HG03571 (cell line): ENCODE data around the gene SEMA4B.
A peak's percentile ranks its signal among the peaks of the same experiment; 100 is the strongest.

Experiments
- ATAC-seq: cut with Tn5 transposase; IDR thresholded peaks from one replicate; pipeline ENCODE4 v1.9.1; 2021; ENCODE audit not compliant: unreplicated experiment

Gene SEMA4B

DNA sequence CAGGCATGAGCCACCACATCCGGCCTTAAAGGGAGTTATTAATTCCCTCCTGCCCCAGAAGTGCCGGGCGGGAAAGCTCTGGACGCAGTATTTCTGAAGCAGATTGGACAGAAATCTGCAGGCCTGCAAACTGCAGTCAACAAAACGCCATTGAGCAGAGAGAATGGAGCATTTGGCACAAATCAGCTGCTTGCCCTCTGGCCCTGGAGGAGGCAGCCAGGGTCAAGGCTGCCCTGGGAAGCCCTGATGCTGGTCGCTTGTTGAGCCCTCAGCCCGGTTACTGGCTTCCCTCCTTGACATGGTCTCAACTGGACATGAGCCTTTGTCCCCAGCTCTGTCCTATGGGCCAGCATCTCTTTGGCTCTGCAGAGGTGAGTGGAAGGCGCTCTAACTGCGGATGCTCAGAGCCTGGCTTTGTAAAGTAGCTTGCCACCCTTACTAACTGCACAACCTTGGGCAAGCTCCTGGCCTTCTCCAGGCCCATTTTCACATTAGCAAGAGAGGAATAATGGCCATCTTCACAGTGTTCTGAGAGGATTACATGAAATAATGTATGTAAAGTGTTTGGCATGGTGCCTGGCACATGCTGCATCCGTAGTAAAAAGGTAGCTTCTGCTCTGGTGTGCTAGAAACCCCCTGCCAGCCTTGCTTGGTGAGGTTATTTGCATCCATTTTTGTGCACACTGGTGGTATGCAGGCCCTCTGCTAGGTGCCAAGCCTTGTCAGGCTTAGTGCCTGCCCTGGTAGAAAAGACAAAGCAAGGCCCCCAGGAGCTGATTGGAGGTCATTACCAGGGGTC lies 4.1 kb downstream of the SEMA4B start:
- ATAC-seq = no peak

DNA sequence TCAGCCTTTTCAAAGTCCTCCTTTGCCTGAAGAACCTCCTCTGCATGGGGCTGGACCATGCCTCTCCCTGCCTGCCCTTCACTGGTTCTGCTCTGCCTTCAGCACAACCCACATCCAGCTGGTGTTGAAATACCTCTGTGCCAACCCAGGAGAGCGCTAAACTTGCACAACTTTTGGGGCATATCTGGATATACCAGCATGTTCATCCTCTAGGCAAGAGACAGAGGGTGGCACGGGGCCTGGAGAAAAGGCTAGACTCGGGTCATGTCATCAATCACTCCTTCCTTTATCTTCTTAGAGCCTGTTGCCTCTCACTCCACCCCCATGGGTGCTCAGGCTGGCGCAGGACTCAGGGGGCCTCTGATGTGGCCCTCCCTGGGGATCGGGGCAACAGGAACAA lies 4.8 kb downstream of the SEMA4B start:
- ATAC-seq = no peak

DNA sequence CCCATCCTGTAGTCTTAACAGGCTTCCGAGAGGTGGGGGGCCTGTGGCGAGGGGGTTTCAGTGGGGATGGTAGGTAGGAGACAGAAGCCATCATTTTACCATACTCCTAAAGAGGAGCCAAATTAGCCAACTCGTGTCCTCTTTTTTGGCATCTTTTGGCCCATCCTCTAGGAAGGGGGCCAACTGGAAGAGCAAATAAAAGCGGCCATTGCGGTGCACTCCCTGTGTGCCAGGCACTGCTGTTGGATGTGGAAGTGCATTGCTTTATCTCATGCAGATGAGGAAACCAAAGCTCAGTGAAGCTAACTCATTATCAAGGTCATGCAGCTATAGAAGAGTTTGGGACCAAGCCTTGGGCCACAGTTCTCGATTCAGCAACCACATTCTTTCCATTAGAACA lies 6.1 kb downstream of the SEMA4B start:
- ATAC-seq = no peak

DNA sequence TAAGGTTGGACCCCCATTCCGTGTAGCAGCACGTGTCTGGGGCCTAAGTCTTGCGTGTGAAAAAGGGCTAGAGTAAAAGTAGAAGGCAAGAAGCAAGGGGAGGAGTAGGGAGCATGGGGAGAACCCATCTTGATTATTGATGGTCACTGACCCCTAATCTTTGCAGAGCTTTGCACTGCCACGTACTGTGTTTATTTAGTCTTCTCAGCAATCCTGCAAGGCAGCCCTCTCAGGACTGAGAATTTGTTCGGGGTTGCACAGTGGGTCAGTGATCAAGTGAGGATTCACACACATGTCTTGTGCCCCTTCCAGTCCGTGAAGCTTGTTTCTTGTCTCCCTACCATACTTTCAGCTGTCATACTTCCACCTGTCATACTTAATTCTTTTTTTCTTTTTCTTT lies 7.2 kb downstream of the SEMA4B start:
- ATAC-seq = no peak

DNA sequence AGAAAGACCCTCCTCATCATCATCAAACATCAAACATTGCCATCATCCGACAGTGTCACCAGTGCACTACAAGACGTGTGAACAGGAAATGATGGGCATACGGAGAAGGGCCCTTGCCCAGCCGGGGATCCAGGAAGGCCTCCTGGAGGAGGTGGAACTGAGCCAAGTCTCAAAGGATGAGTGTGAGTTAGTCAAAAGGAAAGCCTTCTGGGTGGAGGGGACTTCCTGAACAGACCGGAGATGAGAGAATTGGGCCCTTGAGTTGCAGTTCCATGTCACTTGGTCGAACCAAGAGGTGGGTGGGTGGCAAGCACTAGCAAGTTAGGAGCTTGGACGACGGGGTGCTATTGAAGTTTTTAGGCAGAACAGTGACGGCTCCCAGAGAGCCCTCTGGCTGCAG lies 8.5 kb downstream of the SEMA4B start:
- peak; percentile 54 for ATAC-seq

DNA sequence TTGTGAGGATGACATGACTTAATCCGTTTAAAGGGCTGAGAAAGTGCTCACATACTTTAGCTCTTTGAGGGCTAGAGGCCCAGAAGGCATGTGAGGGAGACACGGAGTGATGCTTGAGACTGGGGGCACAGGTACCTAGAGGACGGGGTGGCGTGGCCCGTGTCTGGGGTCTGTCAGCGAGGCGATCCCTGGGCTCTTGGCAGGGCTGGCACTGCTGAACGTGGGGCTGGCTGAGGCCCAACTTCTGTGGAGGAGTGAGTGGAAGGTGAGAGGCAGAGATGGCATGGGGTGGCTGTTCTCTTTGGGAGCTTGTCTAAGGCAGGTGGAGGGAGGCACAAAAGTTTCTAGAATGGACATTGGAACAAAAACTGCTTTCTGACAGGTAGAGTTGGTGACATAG lies 9.5 kb downstream of the SEMA4B start:
- no peak for ATAC-seq

DNA sequence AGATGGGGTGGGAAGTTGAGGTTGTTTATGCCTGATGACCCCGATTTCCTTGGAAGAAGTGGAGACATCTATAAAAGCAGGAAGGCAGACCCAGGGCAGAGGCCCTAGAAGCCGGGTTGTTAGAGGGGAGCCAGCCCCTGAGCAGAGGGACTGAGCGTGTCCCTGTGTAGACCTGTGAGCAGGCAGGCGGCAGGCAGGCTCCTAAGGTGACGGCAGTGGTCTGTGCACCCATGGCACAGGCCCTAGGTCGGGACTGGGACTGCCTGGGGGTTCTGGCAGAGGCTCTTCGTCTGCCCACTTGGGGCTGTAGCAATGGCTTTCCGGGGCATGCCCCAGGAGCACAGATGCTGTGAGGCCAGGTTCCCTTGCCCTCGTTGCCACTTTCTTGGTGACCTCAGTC lies 9.9 kb downstream of the SEMA4B start:
- ATAC-seq = no peak

DNA sequence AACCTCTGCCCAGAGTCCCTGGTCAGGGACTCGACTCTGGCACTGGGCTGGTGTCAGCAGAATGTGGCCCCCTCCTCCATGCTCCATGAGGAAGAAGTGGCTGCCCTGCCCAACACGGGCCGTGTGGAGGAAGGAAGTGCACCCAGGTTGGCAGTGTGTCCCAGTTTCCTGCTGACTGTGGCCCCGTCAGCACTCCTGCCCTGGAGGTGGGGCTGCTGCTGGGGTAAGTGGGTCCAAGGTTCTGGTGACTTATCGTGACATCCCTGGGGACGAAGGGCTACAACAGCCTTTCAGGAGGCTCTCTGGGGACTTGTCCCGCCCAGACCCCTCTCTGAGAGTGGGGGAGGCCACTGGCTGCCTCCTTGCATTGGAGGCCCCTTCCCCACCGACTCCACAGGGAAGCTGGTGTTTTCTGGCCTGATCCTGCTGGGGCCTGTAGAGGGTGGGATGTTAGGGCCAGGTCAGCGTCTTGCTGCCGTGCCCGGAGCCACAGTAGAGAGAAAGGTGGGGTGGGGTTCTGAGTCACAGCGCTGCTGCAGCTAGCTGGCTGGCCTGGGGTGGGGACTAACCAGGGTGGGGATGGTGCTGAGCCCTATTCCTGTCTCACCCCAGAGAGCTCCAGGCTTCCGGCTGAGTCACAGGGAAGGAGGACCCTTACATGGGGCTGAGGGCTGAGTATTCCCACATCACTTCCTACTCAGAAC lies 10.5 kb downstream of the SEMA4B start:
- ATAC-seq = no peak

DNA sequence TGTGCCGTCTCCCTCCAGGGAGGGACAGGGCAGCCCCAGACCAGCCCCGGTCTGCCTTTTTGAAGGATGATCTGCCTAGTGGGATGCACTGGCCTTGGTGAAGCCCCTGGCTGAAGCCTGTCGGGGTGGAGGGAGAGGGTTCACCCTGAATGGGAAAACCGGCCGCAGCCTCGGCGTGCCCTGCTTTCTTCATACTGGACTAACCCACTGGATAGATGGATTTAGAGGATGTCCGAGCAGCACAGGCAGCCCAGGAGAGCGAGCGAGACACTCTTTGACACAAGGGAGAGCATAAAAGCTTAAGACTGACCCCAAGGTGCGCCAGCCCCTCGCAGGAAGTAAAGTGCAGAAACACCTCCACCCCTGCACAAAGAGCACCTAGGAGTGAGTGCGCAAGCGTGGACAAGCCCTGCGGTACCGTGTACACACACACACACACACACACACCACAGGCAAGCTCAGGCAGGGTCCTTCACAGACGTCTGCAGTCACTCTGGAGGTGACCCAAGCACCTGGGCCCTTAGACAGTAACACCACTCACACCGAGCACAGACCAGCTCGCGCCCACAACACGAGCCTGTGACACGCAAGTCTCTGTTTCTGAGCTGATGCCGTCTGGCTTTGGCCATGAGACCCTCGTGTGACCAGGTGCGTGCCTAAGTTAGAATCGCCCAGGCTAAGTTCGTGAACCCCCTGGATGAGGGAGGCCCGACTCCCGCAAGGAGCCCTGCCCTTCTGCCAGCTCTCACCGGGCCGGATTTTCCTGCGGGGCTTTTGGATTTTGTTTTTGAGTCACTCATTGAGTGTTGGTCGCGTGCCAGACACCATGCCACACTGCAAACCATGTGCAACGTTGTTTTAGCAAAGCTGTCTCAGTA lies 11.3 kb downstream of the SEMA4B start:
- ATAC-seq = no peak

DNA sequence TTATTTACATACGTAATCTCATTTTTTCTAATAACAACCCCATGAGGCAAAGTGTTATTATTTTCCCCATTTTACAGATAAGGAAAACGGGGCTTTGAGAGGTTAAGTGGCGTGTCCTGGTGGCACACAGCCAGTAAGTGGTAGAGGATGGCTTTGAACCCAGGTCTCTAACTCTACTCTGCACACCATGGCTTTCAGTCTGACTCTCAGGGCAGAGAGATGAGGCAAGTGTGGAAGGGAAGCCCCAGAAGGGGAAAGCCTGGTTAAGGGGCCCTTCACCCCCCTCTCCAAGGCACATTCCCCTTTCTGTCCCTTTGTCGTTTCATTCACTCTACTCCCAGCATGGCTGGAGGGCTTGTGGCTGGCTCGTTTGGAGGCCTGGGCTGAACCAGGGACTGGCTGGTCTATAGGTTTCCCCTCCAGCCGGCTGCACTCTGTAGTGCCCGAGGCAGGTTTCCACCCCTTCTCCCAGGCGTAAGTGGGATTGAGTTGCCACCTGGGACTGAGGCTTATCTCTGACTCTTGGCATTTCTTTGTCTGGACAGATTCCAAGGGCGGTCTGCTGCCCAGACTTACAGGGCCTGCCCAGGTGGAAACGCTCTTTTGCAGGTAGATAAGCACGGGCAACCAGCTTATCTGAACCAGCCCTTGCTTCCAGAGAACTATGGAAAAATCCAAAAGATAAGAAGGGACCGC lies 12.1 kb downstream of the SEMA4B start:
- no peak for ATAC-seq

DNA sequence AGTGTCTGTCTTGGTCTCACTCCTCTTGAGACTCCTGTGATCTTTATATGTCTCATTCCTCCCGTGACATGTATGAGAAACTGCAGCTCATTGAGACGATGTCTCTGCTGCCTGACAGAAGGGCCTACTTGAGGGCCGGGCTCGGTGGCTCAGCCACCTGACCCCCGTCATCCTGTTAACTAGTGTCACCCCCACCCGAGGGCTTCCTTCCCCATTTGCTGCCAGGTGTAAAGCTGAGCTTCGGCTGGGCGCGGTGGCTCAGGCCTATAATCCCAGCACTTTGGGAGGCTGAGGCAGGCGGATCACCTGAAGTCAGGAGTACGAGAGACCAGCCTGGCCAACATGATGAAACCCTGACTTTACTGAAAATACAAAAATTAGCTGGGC lies 12.7 kb downstream of the SEMA4B start:
- no peak for ATAC-seq

DNA sequence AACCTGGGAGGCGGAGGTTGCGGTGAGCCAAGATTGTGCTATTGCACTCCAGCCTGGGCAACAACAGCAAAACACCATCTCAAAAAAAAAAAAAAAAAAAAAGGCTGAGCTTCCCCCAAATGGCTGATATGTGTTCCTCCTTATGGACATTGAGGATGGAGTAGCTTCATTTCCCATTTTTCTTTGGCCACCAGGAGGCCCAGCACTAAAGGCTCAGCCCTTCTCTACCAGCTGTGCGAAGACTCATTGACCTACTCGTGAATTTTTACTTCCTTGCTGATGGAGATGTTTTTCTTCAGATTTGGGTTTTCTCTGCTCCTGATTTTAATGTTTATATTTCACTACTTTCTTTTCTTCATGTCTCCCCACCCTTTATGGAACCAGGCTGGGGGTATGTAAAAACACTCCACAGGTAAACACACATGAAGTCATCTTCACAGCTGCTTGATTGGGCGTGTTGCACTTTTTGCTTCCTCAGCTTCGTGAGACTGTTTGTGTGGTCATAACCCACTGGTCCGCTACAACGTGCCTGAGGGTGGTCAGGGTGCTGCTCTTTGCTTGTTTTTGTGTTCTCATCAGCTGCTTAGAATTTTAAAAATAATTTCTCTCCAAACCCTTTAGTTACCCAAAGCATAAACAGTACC lies 13.5 kb downstream of the SEMA4B start:
- no peak for ATAC-seq

DNA sequence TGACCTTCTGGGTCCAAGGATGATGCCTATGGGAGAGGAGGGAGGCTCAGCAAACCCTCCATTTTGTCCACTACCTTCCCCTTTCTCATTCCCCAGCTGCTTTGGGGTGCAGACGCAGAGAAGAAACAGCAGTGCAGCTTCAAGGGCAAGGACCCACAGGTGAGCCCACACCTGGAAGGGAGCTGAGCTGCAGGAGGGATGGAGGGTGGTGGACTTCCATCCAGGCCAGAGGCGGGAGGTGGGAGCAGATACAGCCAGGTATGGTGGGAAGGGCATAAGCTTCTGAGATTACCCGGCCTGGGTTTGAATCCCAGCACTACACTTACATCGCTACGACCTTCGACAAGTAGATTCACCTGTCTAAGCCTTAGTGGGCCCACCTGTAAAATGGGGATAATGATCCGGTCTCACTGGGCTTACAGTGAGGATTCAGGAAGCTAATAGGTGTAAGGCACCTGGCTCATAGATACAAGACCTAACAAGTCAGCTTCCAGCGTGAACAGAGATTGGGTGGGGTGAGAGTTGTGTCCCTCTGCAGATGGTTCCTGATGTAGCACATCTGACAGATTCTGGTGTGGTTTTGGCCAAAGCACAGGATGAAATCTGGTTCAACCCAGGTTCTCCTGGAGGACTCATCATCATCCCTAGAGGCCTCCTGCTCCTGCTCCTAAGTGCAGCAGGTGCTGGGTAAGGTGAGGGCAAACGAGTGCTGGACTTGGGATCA lies 16.7 kb downstream of the SEMA4B start:
- no peak for ATAC-seq

DNA sequence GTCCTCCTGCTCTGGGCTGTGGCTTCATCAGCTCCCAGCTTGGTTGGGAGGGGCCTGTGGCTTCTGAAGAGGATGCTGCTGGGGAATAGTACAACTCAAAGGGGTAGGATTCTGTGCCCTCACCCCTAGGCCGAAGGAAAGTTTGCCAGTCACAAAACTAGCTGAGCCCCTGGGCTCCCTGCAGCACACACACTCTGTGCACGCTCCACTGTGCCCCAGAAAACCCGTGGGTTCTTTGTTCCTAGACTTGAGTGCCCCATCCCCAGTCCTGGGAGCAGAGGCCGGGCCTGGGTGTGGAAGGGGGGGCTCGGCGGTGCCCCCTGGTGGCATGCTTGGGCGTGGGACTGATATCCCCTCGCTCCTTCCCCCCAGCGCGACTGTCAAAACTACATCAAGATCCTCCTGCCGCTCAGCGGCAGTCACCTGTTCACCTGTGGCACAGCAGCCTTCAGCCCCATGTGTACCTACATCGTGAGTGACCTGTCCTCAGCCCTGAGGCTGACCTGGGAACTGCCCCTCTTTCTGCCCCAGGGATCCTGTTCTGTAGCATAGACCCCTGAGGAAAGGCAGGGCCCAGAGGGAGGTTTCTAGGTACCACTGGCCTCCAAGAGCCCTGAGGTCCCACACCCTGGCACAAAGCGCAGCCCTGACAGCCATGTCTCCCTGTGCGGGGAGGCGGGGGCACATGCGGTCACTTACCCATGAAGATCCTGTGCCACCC lies 18.5 kb downstream of the SEMA4B start:
- ATAC-seq = no peak

DNA sequence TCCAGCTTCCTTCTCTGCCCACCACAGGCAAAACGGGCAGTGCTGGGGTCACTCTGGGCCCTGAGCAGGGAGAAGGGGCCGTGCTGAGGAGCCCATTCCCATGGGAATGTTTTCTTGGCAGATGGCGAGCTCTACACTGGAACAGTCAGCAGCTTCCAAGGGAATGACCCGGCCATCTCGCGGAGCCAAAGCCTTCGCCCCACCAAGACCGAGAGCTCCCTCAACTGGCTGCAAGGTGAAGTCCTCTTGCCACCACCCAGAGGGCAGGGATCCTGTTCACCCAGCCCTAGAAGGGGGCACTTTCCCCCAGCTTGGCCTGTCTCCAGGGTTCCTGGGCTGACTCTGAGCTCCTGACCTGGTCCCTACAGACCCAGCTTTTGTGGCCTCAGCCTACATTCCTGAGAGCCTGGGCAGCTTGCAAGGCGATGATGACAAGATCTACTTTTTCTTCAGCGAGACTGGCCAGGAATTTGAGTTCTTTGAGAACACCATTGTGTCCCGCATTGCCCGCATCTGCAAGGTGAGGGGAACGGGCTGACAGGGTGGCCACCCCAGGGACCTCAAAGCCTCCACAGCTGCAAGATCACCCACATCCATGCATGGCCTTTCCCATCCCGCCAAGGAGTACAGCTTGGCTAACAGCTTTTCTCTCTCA lies 20.2 kb downstream of the SEMA4B start:
- no peak for ATAC-seq

DNA sequence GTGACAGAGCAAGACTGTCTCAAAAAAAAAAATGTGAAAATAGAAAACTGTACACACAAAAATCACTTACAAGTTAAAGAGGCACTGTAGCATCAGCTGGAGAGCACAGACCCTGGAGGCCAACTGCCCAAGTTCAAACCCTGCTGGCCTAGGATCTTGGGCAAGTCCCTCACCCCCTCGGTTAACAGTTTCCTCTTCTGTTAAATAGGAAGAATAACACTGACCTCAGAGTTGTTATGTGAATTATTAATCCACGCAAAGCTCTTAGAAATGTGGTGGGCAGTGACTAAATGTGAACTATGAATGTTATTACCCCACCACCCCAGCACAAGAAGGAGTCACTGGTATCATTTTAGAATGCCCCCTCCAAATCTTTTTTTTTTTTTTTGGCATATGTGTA lies 21.4 kb downstream of the SEMA4B start:
- ATAC-seq = no peak

DNA sequence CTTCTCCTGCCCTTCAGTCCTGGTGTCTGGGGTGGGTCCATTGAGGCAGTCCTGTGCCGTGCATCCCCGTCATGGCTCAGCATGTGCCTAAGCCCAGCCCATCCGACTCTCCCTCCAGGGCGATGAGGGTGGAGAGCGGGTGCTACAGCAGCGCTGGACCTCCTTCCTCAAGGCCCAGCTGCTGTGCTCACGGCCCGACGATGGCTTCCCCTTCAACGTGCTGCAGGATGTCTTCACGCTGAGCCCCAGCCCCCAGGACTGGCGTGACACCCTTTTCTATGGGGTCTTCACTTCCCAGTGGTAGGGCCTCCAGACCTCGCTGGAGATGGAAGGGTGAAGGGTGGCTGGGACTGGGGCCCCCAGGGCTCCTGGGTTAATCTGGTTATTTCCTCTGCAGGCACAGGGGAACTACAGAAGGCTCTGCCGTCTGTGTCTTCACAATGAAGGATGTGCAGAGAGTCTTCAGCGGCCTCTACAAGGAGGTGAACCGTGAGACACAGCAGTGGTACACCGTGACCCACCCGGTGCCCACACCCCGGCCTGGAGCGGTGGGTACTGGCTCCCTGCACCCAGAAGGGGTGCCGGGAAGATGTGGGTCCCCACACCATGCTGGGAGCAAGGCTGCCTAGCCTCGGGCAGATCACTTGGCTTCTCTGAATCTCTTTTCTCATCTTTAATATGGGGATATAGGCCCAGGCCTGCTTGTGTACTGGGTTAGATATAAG lies 22.5 kb downstream of the SEMA4B start:
- ATAC-seq = no peak

DNA sequence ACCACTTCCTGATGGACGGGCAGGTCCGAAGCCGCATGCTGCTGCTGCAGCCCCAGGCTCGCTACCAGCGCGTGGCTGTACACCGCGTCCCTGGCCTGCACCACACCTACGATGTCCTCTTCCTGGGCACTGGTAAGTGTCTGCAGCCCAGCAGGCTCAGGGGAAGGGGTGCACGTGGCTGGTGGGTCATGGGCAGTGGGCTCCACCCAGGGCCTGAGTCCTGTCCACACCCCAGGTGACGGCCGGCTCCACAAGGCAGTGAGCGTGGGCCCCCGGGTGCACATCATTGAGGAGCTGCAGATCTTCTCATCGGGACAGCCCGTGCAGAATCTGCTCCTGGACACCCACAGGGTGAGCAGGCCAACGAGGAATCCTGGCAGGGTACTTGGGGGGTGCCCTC lies 23.9 kb downstream of the SEMA4B start:
- ATAC-seq = no peak
